ENCODE data around the gene PSMA6.

GRCh38 chr14:35261774-35262173 is 30.4 kb upstream of the PSMA6 start:
- TF ChIP-seq CTCF (IDR thresholded peaks at IDR 0.05; ENCODE audit: low read depth, low read length, missing input control) (peak; percentile 16), REST (IDR thresholded peaks at IDR 0.05) (no peak), NR2F2 (IDR thresholded peaks at IDR 0.05) (no peak), EGR1 (IDR thresholded peaks at IDR 0.05; ENCODE audit: low read depth in 2 of 2) (no peak), ATF3 (IDR thresholded peaks at IDR 0.05) (no peak), YY1 (IDR thresholded peaks at IDR 0.05) (no peak), TAF1 (conservative IDR thresholded peaks at IDR 0.05) (no peak)
